IMR-90 (cell line): ENCODE results near the gene TRIM40. TPM values are rescaled to one million over a fixed set of nuclear protein-coding genes. Genes with fewer than 3 reads are reported as not detected.

Experiments
- ATAC-seq: fragments of 200-7000 bp; cut with Tn5 transposase; 2 replicates; pipeline ENCODE4 v1.9.1; 2020; ENCODE audit warnings: low read depth, mild to moderate bottlenecking, moderate library complexity
- BruUV-seq: library from RNA; stranded (reverse); fragments of 400-500 nt; replicated peaks from 2 replicates; lab custom pipeline; 2021; lab: Mats Ljungman, UMichigan
- CTCF ChIA-PET: fragments of 300-600 bp; formaldehyde crosslinking; extraction: SDS; loops from one replicate; lab custom pipeline; 2021; ENCODE audit warnings: antibody characterized with exemption; lab: Yijun Ruan, JAX
- POLR2A ChIA-PET: fragments of 300-600 bp; sonication (Branson Sonifier 250); formaldehyde crosslinking; loops from one replicate; lab custom pipeline; 2022; ENCODE audit warnings: antibody characterized with exemption; ENCODE audit not compliant: unreplicated experiment; lab: Charles Lee
- DNase-seq: peaks from one replicate; pipeline ENCODE4 v3.0.0; 2013
- H2AFZ ChIP-seq: replicated peaks from 2 replicates; pipeline ENCODE3; 2013; ENCODE audit warnings: low read length, mild to moderate bottlenecking; ENCODE audit not compliant: poor library complexity
- H2AK5ac ChIP-seq: 2 replicates; pipeline ENCODE4 v1.6.1; 2013; ENCODE audit warnings: low read depth, low read length, inconsistent platforms
- H2AK9ac ChIP-seq: replicated peaks from 2 replicates; pipeline ENCODE3; 2013; ENCODE audit warnings: mild to moderate bottlenecking, low read depth, low read length, moderate library complexity; ENCODE audit not compliant: poor library complexity
- H2BK120ac ChIP-seq: 2 replicates; pipeline ENCODE4 v1.6.1; 2013; ENCODE audit warnings: low read depth, low read length, inconsistent platforms
- H2BK15ac ChIP-seq: 3 replicates; pipeline ENCODE4 v1.6.1; 2013; ENCODE audit warnings: low read depth, low read length, inconsistent platforms
- H2BK20ac ChIP-seq: 2 replicates; pipeline ENCODE4 v1.6.1; 2013; ENCODE audit warnings: low read depth, mild to moderate bottlenecking, inconsistent platforms, low read length, moderate library complexity
- H2BK5ac ChIP-seq: 2 replicates; pipeline ENCODE4 v1.6.1; 2013; ENCODE audit warnings: mild to moderate bottlenecking, low read depth, low read length, inconsistent platforms; ENCODE audit not compliant: poor library complexity, severe bottlenecking
- H3K14ac ChIP-seq: replicated peaks from 2 replicates; pipeline ENCODE4 v1.6.1; 2013; ENCODE audit warnings: low read depth, low read length, inconsistent platforms
- H3K18ac ChIP-seq: 2 replicates; pipeline ENCODE4 v1.6.1; 2013; ENCODE audit warnings: low read depth, low read length, control low read depth
- H3K23ac ChIP-seq: 2 replicates; pipeline ENCODE4 v1.6.1; 2013; ENCODE audit warnings: low read depth, low read length, inconsistent platforms
- H3K27ac ChIP-seq: 2 replicates; pipeline ENCODE4 v1.5.1; 2013; ENCODE audit warnings: mild to moderate bottlenecking, control low read depth, low read length; ENCODE audit not compliant: insufficient read depth
- H3K27me3 ChIP-seq: 2 replicates; pipeline ENCODE4 v1.6.1; 2013; ENCODE audit warnings: low read length; ENCODE audit not compliant: control insufficient read depth, insufficient read depth
- H3K36me3 ChIP-seq: 2 replicates; pipeline ENCODE4 v1.6.1; 2013; ENCODE audit warnings: low read length, mixed read lengths; ENCODE audit not compliant: control insufficient read depth, insufficient read depth
- H3K4ac ChIP-seq: 2 replicates; pipeline ENCODE4 v1.6.1; 2013; ENCODE audit warnings: low read depth, low read length, inconsistent platforms
- H3K4me1 ChIP-seq: 2 replicates; pipeline ENCODE4 v1.6.1; 2013; ENCODE audit warnings: low read length, mixed read lengths; ENCODE audit not compliant: control insufficient read depth, insufficient read depth
- H3K4me2 ChIP-seq: 2 replicates; pipeline ENCODE4 v1.6.1; 2013; ENCODE audit warnings: low read depth, mild to moderate bottlenecking, control low read depth, low read length, moderate library complexity
- H3K4me3 ChIP-seq: 2 replicates; pipeline ENCODE4 v1.5.1; 2013; ENCODE audit warnings: low read depth, mild to moderate bottlenecking, control low read depth, low read length, moderate library complexity; ENCODE audit not compliant: insufficient read depth
- H3K56ac ChIP-seq: 2 replicates; pipeline ENCODE4 v1.6.1; 2013; ENCODE audit warnings: low read length, inconsistent platforms; ENCODE audit not compliant: insufficient read depth; ENCODE audit errors: extremely low read depth
- H3K79me1 ChIP-seq, 2 experiments: 2 replicates each; pipeline ENCODE4 v1.6.1; 2013; ENCODE audit warnings: low read length in 2 of 2, inconsistent platforms in 1 of 2, low read depth in 1 of 2
- H3K9ac ChIP-seq: 2 replicates; pipeline ENCODE4 v1.6.1; 2013; ENCODE audit warnings: low read depth, low read length, control low read depth
- H3K9me1 ChIP-seq: 2 replicates; pipeline ENCODE4 v1.6.1; 2013; ENCODE audit warnings: low read length, inconsistent platforms; ENCODE audit not compliant: insufficient read depth
- H3K9me3 ChIP-seq: 2 replicates; pipeline ENCODE4 v1.6.1; 2013; ENCODE audit warnings: low read length; ENCODE audit not compliant: control insufficient read depth, insufficient read depth
- H4K20me1 ChIP-seq: 2 replicates; pipeline ENCODE4 v1.6.1; 2013; ENCODE audit warnings: low read length, inconsistent platforms; ENCODE audit not compliant: insufficient read depth
- H4K5ac ChIP-seq: 2 replicates; pipeline ENCODE4 v1.6.1; 2013; ENCODE audit warnings: mild to moderate bottlenecking, low read depth, low read length, control low read depth
- H4K8ac ChIP-seq, 2 experiments: 2 replicates each; pipeline ENCODE4 v1.6.1; 2013; ENCODE audit warnings: low read depth in 2 of 2, low read length in 2 of 2, control low read depth in 1 of 2, inconsistent platforms in 1 of 2
- H4K91ac ChIP-seq: 2 replicates; pipeline ENCODE4 v1.6.1; 2013; ENCODE audit warnings: low read depth, low read length, inconsistent platforms; ENCODE audit not compliant: insufficient read depth
- BHLHE40 ChIP-seq: fragments of 150-350 bp; IDR thresholded peaks from 2 replicates; pipeline ENCODE4 v1.6.1; 2016; ENCODE audit warnings: mild to moderate bottlenecking, low read depth, low read length
- CEBPB ChIP-seq: IDR thresholded peaks from 2 replicates; pipeline ENCODE4 v1.6.1; 2012; ENCODE audit warnings: low read depth, low read length, improper control_type of control experiment
- ELK1 ChIP-seq: fragments of 150-350 bp; IDR thresholded peaks from 2 replicates; pipeline ENCODE4 v1.6.1; 2016; ENCODE audit warnings: low read depth, mild to moderate bottlenecking, low read length, moderate library complexity, borderline replicate concordance
- MAFK ChIP-seq: IDR thresholded peaks from 2 replicates; pipeline ENCODE4 v1.6.1; 2012; ENCODE audit warnings: low read depth, low read length, improper control_type of control experiment
- MAZ ChIP-seq: IDR thresholded peaks from 2 replicates; pipeline ENCODE4 v1.6.1; 2012; ENCODE audit warnings: low read depth, mild to moderate bottlenecking, low read length, improper control_type of control experiment, moderate library complexity, borderline replicate concordance
- MXI1 ChIP-seq: IDR thresholded peaks from 2 replicates; pipeline ENCODE4 v1.6.1; 2012; ENCODE audit warnings: low read depth, mild to moderate bottlenecking, low read length, moderate library complexity, borderline replicate concordance
- NFE2L2 ChIP-seq: fragments of 150-350 bp; IDR thresholded peaks from 2 replicates; pipeline ENCODE4 v1.6.1; 2016; ENCODE audit warnings: low read depth, mild to moderate bottlenecking, low read length
- POLR2A ChIP-seq: IDR thresholded peaks from 2 replicates; pipeline ENCODE4 v1.6.1; 2012; ENCODE audit warnings: mild to moderate bottlenecking, low read depth, low read length
- RAD21 ChIP-seq: IDR thresholded peaks from 2 replicates; pipeline ENCODE4 v1.6.1; 2012; ENCODE audit warnings: low read length, improper control_type of control experiment
- RCOR1 ChIP-seq: IDR thresholded peaks from 2 replicates; pipeline ENCODE4 v1.6.1; 2012; ENCODE audit warnings: mild to moderate bottlenecking, low read length, improper control_type of control experiment; ENCODE audit not compliant: insufficient replicate concordance
- RFX5 ChIP-seq: IDR thresholded peaks from 2 replicates; pipeline ENCODE4 v1.8.0; 2012; ENCODE audit warnings: low read depth, mild to moderate bottlenecking, low read length, moderate library complexity
- SMC3 ChIP-seq: fragments of 150-350 bp; IDR thresholded peaks from 2 replicates; pipeline ENCODE4 v1.6.1; 2016; ENCODE audit warnings: low read depth, mild to moderate bottlenecking, antibody characterized with exemption, low read length, moderate library complexity
- WGBS, 2 experiments: methylation state at CpG; one replicate each; pipeline versions ENCODE4 v1.1.5 to v1.1.7; 2013; ENCODE audit warnings: missing lambda C conversion rate in 2 of 2; ENCODE audit not compliant: insufficient read length in 1 of 2; ENCODE audit errors: extremely low coverage in 2 of 2; 5-methylcytosine and 5-hydroxymethylcytosine counted together
- dilution Hi-C: fragments of 300-500 bp; cut with HindIII; formaldehyde crosslinking; loops from one replicate; pipeline ENCODE4 v1.14.3; 2018; ENCODE audit warnings: low sequenced_read_pairs; ENCODE audit not compliant: unreplicated experiment
- in situ Hi-C: fragments of 300-500 bp; cut with MboI; formaldehyde crosslinking; loops from 3 replicates; pipeline ENCODE4 v1.14.3; 2019; ENCODE audit warnings: low sequenced_read_pairs, inconsistent platforms, mixed read lengths
- intact Hi-C: fragments of 100-400 bp; cut with micrococcal nuclease; formaldehyde crosslinking; loops from 2 replicates; pipeline ENCODE4 v1.10.0; 2022
- polyA plus RNA-seq, 3 experiments: library from polyadenylated mRNA; depleted of rRNA; stranded (reverse); fragments of >200 nt; gene quantifications; 2 replicates each; pipeline ENCODE4 v1.2.3, GENCODE V29; 2012; ENCODE audit warnings: low replicate concordance in 1 of 3
- total RNA-seq: library from RNA; depleted of rRNA; stranded (reverse); fragments of >200 nt; gene quantifications from 2 replicates; pipeline ENCODE4 v1.2.3, GENCODE V29; 2012
- TF ChIP-seq, protein P1 (sequence below): fragments of 150-350 bp; IDR thresholded peaks from 2 replicates; pipeline ENCODE4 v1.6.1; 2017; ENCODE audit warnings: mild to moderate bottlenecking, antibody characterized with exemption, low read length, low read depth
- TF ChIP-seq, protein P2 (sequence below): conservative IDR thresholded peaks from 2 replicates; pipeline ENCODE4 v1.5.1; 2012; ENCODE audit warnings: mild to moderate bottlenecking, low read depth, low read length, improper control_type of control experiment

TRIM40 gene
- total and polyA plus RNA-seq, 2 of the 4 experiments (the other 2 are of a cell fraction): not detected

DNA sequence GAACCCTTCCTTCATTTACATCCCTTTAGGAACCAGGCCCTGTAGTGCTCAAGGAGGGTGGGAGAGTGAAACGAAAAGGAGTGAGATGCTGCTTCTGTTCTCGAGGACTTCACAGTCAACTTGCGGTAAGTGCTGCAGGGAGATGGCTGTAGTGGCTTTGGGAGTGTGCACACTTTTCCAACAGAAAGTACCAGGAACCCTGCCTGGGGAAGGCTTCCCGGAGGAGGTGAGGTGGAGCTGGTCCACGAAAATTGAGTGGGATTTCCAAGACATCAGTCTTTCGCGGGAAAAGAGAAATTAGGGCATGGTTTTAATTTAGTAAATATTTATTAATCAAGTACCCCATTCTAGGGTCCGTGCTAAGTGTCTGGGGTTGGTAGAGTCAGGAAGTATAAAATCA lies 35.8 kb upstream of the TRIM40 start:
- H3K4me2 ChIP-seq: no peak overlapping the region
- dilution Hi-C loops (no loop called here), intact Hi-C loops (loop anchor here (5.0 kb wide), 1 partner anchor 117 kb away; no protein-coding TSS in a partner anchor), in situ Hi-C loops (no loop called here)
- H3K4me1 ChIP-seq: peaks cover 6% of the 10 kb centered on the region
- H3K27me3 ChIP-seq: peaks cover 60% of the 10 kb centered on the region
- no peak overlapping the region for H2BK5ac ChIP-seq
- no peak overlapping the region for H4K5ac ChIP-seq
- no peak overlapping the region for H3K4me3 ChIP-seq
- H3K36me3 ChIP-seq: no peaks in the 10 kb centered on the region
- no peaks in the 10 kb centered on the region; the same call in 1 of the 2 replicates for H3K9me1 ChIP-seq
- CTCF ChIA-PET: no interaction called here
- no peak overlapping the region for H2BK20ac ChIP-seq
- no peaks in the 10 kb centered on the region for H4K20me1 ChIP-seq
- ATAC-seq: no peak
- no peak overlapping the region for H2AFZ ChIP-seq
- H3K23ac ChIP-seq: no peak overlapping the region
- POLR2A ChIA-PET: no interaction called here
- no peak overlapping the region for H2BK120ac ChIP-seq
- H3K14ac ChIP-seq: no peak overlapping the region
- DNase-seq: no peak
- peaks cover 2% of the 10 kb centered on the region; the same call in 1 of the 2 replicates for H3K9me3 ChIP-seq
- H4K91ac ChIP-seq: no peak overlapping the region
- no peak overlapping the region for H4K8ac ChIP-seq
- no peak overlapping the region for H3K27ac ChIP-seq
- H2AK5ac ChIP-seq: no peak overlapping the region
- H2BK15ac ChIP-seq: no peak overlapping the region
- no peak overlapping the region for H3K56ac ChIP-seq
- TF ChIP-seq MXI1 (no peak), MAFK (no peak), MAZ (no peak), CEBPB (no peak), RFX5 (no peak), NFE2L2 (no peak), RCOR1 (no peak), BHLHE40 (no peak), SMC3 (no peak), ELK1 (no peak), RAD21 (no peak), POLR2A (no peak)
- TF ChIP-seq, protein P1, sequence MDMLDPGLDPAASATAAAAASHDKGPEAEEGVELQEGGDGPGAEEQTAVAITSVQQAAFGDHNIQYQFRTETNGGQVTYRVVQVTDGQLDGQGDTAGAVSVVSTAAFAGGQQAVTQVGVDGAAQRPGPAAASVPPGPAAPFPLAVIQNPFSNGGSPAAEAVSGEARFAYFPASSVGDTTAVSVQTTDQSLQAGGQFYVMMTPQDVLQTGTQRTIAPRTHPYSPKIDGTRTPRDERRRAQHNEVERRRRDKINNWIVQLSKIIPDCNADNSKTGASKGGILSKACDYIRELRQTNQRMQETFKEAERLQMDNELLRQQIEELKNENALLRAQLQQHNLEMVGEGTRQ: no peak
- TF ChIP-seq, protein P2, sequence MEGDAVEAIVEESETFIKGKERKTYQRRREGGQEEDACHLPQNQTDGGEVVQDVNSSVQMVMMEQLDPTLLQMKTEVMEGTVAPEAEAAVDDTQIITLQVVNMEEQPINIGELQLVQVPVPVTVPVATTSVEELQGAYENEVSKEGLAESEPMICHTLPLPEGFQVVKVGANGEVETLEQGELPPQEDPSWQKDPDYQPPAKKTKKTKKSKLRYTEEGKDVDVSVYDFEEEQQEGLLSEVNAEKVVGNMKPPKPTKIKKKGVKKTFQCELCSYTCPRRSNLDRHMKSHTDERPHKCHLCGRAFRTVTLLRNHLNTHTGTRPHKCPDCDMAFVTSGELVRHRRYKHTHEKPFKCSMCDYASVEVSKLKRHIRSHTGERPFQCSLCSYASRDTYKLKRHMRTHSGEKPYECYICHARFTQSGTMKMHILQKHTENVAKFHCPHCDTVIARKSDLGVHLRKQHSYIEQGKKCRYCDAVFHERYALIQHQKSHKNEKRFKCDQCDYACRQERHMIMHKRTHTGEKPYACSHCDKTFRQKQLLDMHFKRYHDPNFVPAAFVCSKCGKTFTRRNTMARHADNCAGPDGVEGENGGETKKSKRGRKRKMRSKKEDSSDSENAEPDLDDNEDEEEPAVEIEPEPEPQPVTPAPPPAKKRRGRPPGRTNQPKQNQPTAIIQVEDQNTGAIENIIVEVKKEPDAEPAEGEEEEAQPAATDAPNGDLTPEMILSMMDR: no peak
- WGBS, 2 experiments: no CpG with 5 or more reads among the region's 8 CpGs
- no peak overlapping the region for H3K18ac ChIP-seq
- no peak overlapping the region for H2AK9ac ChIP-seq
- no TSS peak for BruUV-seq
- H3K4ac ChIP-seq: no peak overlapping the region
- no peak overlapping the region for H3K9ac ChIP-seq
- no peaks in the 10 kb centered on the region for H3K79me1 ChIP-seq
